ENCODE data around the gene DNAJA2.

DNA sequence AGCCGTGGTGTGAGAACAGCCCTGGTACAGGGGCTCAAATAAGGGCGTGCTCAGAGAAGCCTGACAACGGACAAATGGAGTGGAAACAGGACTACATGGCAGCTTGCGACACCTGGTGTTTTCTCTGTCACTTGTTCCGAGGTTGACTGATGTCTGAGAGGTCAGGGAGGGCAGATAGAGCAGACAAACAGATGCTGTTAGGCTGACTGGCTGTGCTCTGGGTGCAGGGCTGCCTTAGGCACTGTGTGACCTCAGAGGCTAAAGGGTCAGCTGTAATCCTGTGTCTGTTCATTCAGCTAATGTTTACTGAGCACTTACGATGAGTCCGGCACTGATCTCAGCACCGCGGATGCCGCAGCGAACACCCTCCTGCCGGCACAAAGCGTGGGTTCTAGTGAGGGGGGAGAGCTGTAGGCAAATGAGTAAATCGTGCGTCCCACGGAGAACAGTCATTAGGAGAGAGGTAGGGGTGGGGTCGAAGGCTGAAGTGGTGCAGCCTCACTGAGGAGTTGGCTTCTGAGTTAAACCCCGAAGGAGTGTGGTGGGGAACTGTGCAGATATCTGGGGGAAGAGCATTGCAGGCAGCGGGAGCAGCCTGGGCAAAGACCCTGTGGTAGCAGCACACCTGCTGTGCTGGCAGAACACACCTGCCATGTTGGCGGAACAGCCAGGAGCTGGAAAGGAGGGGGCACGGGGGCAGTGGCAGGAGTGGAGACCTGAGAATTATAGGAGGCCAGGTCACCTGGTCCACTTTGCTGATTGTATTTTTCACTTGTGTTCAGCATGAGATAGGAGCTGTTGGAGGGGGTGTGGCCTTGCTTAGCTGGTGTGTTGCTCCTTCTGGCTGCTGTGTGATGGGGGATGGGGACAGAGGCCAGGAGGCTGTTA, 54.3 kb downstream of the DNAJA2 start:
- TF ChIP-seq, protein P1, sequence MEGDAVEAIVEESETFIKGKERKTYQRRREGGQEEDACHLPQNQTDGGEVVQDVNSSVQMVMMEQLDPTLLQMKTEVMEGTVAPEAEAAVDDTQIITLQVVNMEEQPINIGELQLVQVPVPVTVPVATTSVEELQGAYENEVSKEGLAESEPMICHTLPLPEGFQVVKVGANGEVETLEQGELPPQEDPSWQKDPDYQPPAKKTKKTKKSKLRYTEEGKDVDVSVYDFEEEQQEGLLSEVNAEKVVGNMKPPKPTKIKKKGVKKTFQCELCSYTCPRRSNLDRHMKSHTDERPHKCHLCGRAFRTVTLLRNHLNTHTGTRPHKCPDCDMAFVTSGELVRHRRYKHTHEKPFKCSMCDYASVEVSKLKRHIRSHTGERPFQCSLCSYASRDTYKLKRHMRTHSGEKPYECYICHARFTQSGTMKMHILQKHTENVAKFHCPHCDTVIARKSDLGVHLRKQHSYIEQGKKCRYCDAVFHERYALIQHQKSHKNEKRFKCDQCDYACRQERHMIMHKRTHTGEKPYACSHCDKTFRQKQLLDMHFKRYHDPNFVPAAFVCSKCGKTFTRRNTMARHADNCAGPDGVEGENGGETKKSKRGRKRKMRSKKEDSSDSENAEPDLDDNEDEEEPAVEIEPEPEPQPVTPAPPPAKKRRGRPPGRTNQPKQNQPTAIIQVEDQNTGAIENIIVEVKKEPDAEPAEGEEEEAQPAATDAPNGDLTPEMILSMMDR (IDR thresholded peaks at IDR 0.05) = peak in 1 of 6 experiments; percentile 24
- no peak for TF ChIP-seq POLR2A (IDR thresholded peaks at IDR 0.05)
